Fibroblast of skin of left quadriceps (primary cell): ENCODE measurements around the gene KLHDC9.

ENCODE experiments used
- DNase-seq, 2 experiments: peaks; one replicate each; pipeline ENCODE4 v3.0.0-alpha.2; 2013; ENCODE audit warnings: low read depth in 2 of 2

The KLHDC9 gene

DNA sequence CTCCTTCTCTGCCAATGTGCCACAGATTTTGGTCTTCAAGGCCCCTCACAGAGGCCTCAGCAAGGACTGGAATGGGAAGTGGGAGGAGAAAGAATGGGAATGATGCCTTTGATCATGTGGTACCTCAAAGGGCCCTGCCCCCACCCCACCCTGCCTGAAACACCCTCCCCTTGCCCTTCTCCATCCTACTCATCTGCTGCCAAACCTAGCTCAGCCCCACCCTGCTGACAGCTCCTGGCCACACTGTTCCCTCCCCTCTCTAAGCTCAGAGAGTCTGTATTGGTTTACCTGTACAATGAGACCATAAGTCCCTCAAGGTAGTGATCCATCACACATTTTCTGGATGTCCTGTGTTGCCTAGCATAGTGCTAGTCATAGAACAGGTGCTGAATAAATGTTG is 21.8 kb upstream of the KLHDC9 start:
- no peak for DNase-seq

DNA sequence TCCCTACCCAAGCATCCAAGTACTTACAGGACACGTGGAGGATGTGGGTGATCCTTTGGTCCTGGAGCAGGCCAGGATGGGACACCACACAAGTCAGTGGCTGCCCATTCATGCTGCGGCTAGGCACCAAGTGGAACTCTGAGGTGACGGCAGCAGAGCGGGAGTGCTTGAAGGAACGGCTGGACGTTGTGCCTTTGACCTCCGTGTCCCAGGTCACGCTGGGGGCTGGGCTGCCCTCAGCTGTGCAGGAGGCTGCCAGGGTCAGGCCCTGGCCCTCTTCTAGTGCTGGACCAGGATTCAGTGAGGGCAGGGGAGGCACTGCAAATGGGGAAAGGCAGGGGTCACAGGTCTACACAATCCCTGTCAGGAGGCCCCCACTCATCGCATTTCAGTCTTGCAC is 20.7 kb upstream of the KLHDC9 start:
- DNase-seq: no peak

DNA sequence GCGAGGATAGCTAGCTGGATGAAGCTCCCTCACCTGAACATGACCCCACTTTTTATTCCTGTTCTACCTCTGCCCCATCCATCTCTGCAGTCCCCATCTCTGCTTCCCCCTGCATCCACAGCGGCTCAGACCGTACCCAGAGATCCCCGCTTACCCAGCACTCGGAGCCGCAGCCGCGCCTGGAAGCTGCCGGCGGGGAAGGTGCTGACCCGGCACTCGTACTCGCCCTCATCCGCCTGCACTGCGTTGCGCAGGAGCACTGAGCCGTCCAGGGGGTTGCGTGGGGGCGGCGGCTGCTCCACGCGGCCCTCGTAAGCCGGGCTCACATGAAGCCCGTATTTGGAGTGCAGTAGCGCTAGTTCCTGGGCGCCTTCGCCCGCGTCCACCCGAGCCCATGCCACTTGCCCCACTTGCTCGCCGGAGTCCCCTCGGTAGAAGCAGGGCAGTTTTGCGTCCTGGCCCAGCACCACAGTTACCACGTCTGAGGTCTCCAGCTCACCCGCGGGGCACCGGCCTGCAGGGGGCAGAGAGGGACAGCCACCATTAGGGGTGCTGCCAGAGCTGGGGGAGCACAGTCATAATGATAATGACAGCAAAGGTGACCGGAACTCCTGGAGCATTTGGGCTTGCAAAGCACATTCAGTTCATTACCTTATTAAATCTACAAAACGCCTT is 18.6 kb upstream of the KLHDC9 start:
- no peak for DNase-seq

DNA sequence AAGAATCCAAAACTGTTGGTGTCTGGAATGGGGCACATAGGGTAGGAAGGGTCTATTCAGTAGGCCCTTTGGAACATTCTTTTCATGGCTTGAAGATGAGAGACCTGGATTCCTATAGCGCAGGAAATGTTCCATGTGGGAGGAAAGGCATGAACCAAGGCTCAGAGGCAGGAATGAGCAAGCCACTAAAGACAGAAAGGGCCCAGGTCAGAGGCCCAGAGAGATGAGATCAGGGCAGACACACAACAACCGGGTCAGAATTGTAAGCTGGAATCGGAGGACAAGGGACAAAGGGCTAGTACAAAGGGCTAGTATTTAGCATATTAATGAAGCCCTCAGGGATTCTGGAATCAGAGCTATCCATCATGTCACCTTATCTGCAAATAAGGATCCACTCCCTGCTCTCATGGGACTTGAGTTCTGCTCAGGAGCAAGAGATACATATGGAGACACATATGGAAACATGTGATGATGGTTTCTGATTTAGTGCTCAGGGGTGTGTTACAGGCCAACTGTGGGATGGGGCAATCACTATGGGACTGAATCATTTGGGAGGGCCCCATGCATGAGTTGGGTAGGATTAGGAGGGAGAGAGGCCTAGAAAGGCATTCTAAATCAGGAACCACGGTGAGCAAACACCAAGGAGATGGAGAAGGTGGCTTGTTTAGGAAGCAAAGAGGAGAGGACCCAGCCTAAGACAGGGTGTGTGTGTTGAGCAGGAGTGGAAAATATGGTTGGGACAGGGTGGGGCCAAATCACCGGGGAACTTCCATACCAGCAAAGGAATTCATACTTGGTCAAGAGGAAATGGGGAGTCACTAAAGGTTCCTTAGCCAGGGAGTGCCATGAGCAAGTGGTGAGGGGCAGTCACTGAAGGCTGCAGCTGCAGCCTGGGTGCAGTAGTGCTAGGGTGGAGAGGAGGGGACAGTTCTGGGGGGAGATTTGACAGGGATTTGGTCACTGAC is 17.4 kb upstream of the KLHDC9 start:
- DNase-seq: no peak

DNA sequence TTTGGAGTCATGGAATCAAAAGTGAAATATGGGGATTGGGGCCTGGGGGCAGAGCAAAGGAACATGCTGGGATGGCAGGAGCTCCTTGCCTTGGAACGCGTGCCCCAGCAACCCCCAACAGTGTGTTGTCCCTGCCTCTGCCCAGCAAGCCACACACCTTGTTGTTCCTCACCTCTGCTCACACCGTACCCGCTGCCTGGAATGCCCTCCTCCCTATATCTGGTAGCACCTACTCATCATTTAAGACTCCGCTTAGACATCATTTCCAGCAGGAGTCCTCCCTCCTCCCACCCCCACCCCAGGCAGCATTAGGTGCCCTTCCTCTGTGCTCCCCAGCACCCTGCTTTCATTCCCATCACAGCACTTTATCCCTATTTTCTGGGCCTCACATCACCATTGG is 16.6 kb upstream of the KLHDC9 start:
- DNase-seq: no peak

DNA sequence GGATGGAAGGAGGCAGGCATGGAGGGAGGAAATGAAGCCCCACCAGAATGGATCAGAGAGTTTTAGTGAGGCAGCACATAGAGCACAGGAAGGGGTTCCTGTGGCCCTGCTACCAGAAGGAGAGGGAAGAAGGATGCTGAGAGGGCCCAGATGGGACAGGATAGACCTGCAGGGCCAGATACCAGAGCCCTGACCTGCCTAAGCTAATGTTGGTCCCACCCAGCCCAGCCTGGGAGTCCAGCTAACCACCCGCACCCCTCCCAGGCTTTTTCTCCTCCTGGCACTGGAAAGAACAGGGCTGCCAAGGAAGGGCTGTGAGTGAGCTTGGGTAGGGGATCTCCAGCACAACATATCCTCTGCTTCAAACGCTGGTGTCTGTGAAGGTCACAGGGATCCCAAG is 15.7 kb upstream of the KLHDC9 start:
- DNase-seq: no peak

DNA sequence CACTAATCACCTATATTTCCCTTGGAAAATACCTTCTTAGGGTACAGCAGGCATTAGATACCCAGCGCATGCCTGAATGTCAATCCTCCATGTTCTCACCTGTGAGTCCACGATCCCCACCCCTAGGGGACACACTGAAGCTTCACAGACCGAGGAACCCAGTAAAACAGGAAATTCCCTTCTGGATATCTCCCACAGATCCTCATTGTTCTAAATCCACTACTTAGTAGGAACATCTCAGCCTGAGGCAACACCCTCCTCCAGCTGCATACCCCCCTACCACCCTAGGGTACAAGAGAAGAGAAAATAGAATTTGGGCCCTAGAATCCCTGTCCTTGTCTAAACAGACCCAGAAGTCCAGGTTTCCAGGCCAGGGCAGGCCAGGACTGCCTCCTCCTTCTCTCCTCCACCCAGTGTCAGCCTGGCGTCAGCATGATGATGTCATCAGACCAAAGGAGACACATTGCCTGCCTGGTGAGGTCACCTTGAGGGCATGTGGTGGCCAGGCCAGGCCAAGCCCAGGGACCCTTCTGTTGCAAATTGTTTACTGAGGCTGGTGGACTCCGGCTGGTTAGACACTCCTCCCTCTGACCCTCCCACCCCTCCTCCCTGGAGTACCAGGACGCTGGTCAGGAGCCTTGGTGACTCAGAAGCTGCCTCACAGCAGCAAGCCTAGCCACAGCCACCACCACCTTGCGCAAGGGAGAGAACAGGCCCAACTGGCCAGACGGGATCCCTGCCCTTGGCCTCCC is 15.0 kb upstream of the KLHDC9 start:
- peak in 1 of 2 experiments; percentile 24 for DNase-seq

DNA sequence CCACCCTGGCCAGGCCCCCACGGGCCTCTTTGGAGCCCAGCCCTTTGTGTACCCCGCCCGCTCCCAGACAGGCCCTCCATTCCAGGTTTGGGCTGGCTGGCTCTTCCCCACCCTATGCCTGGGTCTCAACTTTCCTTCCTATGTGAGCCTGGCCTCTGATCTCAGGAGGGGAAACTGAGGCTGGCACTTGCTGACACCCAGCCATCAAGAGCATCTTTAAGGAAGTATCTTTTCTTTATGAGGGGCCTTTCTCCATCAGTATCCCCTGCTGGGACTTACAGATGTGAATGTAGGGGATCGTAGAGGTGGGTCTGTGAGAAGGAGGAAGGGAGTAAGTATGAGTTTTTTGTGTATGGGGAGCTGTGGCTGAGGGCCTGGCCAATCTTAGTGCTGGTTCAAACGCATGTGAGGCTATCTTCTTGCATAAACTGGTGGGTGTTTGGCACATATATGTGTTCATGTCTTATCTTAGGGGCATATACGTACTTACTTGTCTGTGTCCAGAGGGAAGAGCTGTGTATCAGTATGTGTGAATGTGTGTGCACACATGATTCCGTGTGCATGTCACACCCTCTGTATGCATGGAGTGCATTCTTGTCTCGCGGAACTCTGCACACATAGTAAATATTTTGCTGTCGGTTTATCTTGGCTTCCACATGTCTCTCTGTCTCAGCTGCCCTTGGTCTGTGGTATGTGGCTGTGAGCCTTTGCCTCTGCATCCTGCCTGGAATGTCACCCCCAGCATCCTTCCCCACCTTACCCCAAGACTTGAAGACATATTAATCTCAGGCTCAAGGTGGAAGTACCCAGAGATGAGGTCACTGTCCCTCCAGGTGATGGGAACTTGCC is 14.2 kb upstream of the KLHDC9 start:
- DNase-seq: no peak

DNA sequence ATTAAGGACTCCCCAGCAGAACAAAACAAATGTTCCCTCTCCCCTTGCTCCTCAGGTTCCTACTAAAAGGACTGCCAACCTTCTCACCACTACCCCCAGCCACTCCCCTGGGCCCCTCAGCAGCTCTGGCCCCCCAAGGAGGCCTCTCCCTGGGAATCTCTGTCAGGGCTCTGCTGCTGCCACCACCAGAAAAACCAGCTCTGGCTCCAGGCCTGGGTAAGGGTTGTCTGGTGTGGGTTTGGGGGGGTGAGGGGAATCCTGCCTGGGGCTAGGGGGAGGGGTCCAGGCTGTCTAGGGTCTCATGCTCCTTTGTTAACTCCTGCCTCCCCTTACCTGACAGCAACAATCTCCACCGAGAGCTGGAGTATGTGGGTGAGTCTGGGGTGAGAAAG is 13.6 kb upstream of the KLHDC9 start:
- no peak for DNase-seq

DNA sequence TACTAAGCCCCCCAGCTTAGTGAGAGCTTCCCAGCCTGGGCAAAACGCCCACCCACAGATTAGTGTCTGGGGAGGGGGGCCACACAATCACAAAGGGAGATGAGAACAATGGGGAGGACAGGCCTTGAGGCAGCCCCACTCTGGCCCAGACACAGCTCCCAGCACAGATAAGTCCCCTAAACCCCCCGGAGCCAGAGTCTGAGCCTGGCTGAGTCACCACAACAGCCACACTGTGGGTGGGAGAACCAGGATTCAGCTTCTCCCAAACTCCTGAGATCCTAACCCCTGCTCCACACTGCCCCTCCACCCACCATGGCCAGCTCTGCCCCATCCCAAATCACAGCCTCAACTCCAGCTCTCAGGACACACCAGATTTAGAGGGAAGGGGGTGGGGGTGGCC is 13.0 kb upstream of the KLHDC9 start:
- no peak for DNase-seq

DNA sequence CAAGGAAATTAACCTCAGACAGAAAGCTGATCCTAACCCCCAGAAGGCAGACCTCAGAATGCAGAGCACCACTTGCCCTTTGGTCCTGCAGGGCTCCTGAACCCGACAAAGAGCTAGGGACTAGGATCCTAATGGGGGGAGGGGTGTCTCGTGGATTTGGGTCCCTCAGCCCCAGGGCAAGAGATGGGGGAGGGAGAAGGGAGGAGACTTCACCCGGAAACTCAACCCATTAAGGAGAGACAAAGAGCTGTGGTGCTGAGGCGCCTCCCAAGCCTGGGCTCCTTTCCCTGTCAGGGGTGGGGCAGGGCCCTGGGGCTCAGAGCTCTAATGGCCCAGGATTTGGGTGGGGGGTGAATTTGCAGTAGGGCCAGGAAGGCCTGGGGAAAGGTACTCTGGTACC is 11.7 kb upstream of the KLHDC9 start:
- DNase-seq: no peak

DNA sequence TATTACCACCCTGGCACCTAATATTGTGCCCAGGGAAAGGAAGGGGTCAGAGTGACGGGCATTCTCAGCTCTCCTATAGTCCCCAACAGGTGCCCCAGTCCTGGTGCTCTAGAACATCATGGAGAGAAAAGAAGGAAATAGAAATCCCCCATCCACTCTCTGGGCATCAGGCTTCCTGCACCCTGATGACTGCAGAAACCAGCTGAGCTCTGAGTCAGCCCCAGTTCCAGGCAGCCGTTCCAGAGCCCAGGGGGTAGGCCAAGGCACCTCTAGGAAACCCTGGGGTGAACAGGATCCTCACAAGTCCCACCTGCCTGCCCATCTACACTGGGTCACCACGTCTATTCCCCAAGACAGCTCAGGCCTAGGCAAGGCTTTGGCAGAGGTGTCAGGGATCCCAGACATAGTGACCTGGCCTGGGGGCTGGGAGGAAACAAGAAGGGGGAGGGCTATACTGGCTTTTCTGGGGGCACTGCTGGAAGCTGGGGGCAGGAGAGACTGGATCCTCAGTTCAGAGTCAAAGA is 9.5 kb upstream of the KLHDC9 start:
- DNase-seq: no peak

DNA sequence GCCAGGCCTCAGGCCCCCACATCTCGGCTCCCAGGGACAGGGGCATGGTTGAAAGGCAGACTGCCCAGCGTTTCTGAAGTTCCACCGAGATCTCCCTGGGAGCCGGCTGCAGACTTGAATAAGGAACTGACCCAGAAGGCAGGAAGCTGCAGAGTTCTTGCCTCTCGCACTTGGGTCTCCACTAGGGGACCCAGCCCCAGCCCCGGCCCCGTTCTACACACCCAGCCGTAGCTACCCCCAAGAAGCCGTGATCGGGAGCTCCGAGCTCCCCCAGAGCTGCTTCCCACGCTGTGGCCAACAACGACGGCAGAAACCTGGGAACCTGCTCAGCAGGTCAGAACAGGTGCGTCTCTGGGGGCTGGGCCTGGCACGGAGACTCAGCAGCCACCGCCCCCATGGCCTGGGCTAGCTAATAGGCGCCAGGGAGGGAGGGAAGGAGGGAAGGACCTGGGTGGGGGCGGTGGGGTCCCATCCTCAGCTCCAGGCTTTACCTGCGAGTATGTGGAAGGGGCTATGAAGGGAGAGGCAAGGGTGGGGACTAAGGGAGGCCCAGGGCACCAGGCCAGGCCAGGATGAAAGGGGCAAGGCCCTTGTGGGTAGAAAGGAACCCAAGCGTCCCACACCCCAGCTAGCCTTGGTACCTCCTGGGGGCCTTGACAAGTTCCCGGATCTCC is 8.8 kb upstream of the KLHDC9 start, which contains the start of gene NECTIN4:
TSS of gene NECTIN4 (minus strand) at position 308 of the 674 bp plus-strand sequence. CDS start at position 46, 262 bp downstream.
- DNase-seq: no peak

DNA sequence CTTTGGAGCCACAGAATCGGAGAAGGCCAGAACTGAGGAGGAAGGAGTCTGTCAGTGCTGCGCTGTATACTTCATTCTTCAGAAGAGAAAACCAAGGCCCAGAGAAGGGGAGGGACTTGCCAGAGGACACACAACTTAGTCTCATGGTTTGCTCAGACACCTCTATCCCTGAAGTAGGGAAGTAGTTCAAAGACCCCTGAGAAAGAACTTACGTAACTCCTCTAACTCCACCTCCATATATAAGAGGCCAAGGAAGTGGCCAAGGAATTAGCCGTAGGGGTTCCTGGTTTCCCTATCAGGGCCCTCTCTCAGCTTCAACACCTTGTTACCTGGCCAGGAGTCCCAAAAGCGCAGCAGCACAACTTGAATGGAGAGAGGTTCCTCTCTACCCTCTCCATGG is 8.2 kb upstream of the KLHDC9 start:
- DNase-seq: no peak

DNA sequence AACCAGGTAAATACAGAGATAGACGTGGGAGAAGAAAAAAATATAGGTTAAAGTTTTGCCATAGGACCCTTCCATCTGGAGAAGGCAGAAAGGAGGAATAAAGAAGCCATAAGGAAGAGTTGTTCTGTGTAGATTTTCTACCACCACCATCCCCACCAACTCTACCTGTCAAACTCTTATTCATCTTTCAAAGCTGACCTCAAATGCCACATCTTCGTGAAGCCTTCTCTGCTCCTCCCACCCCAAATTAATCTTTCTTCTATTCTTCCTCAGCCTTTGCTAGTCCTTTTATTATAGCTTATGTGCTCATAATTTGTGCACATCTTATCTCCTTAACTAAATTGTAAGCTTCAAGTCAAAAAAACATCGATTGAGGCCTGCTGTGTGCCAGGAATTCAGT is 7.5 kb upstream of the KLHDC9 start:
- DNase-seq: no peak

DNA sequence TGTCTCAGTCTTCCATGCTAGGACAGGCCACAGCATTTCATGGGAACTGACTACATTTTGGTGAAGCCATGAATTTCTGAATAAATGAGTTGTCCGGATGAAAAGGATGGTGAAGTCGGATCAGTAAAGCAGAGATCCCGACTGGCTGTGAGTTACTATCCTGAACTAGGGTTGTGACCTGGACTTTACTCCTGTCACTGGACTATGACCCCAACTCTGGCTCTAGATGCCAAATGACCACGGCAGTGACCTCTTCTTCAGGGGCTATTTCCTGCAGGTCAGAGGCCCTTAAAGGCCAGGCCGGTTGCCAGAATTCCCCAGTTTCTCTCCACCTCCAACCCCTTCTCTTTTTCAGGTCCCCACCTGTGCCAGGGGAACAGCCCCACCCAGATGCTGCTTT is 7.1 kb upstream of the KLHDC9 start:
- no peak for DNase-seq

DNA sequence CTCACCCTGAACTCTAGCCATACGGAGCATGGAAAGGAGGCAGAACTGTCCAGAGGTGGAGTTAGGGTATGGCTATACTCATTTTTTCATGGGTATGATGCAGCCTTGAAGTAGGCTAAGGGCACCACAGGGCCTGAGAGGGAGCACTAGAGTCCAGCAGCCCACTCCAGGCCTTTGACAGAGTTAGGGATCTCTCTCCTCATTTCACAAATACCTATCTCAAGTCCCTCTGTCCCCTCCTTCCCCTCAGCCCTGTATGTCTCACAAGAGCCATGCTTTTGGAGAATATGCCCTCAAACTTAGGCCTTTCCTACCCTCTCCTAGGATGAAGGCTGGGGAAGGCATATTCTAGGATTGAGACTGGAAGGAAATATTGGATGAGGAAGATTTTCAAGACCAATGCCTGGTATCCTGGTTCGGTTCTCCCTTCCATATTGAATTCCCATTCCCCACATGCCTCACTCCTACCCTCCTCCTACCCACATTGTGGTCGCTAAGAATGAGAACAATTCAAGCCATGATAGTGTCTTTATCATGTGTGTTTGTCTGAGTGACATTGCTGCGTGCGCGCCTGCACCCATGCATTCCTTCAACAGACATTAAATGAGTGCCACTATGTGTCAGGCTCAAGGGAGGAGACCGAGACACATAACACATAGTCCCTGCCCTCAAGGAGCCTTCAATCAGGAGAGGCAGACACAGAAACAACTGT is 6.2 kb upstream of the KLHDC9 start:
- DNase-seq: no peak

DNA sequence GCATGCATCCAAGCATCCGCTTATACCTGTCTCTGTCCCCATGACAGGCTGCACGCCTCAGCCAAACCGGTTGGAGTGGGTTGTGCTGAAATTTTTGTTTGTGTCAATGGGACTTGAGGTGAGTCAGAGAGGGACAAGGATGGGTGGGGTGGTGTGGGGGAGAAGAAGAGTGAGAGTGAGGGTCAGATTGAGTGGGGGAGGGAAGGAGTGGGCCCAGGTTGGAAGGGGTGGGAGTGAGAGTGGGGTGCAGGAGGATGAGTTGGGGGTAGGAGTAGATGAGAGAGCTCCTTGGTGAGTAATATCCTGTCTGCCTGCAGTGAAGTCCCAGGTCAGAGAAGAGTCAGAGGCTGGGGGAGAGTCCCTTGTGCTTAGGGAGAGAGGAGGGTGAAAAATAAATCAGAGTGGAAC is 5.5 kb upstream of the KLHDC9 start:
- DNase-seq: no peak

DNA sequence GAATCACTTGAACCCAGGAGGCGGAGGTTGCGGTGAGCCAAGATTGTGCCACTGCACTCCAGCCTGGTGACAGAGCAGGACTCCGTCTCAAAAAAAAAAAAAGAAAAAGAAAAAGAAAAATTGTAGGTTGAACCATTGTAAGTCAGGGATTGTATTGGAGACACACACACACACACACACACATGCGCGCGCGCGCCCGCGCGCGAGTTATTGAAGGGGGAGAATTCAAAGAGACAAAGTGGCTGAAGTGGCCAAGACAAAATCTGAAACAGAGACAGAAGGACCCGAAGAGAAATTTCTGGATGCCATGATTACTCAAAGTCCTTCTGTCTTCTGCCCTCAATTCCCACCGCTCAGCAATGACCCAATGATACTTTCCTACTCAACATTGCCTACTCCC is 3.7 kb upstream of the KLHDC9 start:
- no peak for DNase-seq

DNA sequence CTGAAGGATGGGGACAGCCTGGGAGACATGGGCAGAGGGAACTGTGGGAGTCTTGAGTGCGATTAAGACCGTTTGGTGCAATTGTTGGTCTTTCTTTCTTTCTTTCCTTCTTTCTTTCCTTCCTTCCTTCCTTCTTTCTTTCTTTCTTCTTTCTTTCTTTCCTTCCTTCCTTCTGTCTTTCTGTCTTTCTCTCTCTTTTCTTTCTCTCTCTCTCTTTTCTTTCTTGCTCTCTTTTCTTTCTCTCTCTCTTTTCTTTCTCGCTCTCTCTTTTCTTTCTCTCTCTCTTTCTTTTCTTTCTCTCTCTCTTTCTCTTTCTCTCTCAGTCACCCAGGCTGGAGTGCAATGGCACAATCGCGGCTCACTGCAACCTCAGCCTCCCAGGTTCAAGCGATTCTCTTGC is 2.9 kb upstream of the KLHDC9 start:
- no peak for DNase-seq
